ENCODE measurements around the gene METTL24. TPM values are rescaled to one million over a fixed set of nuclear protein-coding genes. Genes with fewer than 3 reads are reported as not detected.

Gene METTL24
- total and polyA plus RNA-seq, 4 donors = 0.14 to 2.0 (median 0.91) TPM

- TF ChIP-seq REST (IDR thresholded peaks at IDR 0.05) = no peak
- TF ChIP-seq RAD21 (IDR thresholded peaks at IDR 0.05) = no peak
- TF ChIP-seq EGR1 (IDR thresholded peaks at IDR 0.05; ENCODE audit: low read depth in 2 of 2) = no peak
- TF ChIP-seq GABPA (IDR thresholded peaks at IDR 0.05 in 1 of 2, conservative IDR thresholded peaks at IDR 0.05 in 1 of 2) = no peak
- no peak for TF ChIP-seq RXRA (IDR thresholded peaks at IDR 0.05)
- TF ChIP-seq FOXA1 (IDR thresholded peaks at IDR 0.05) = no peak
- no peak for TF ChIP-seq TAF1 (conservative IDR thresholded peaks at IDR 0.05)
- no peak for TF ChIP-seq YY1 (IDR thresholded peaks at IDR 0.05)
- no peak for TF ChIP-seq NR2F2 (IDR thresholded peaks at IDR 0.05)
- TF ChIP-seq HNF4A (conservative IDR thresholded peaks at IDR 0.05) = no peak
Observed at GRCh38 chr6:110328259-110328658, 29.9 kb downstream of the METTL24 start (continued).

DNA sequence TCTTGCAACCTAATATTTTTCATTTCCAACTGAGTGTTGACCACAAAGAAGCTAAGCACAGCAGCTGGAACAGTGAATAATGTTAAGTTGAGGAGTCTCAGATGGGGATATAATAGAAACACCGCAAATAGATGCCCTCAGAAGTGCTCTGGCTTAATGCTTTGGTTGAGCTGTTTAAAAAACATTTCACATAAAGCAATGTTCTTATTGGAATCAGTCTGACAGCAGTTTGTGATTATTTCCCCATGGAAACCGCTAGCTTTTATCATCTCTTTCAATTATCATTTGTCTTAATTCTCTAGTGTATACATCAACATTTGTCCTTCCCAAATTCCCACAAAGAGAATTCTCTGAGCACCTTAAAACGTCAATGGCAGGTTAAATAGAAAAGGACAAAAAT lies 30.8 kb downstream of the METTL24 start:
- DNase-seq (ENCODE audit: low spot score) = no peak
- H3K4me1 ChIP-seq (ENCODE audit: control insufficient read depth in 4 of 4, insufficient read depth in 4 of 4, low read length in 3 of 4) = peaks cover 2 to 21% (median 13%) of the 10 kb centered on the region in 4 donors
- H3K27me3 ChIP-seq (ENCODE audit: control insufficient read depth in 4 of 4, insufficient read depth in 4 of 4, low read length in 3 of 4) = no peaks in the 10 kb centered on the region
- no peak overlapping the region for H3K27ac ChIP-seq (ENCODE audit: low read depth in 1 of 2, low read length in 2 of 2)
- WGBS = 83% methylated on average over 3 of the region's 3 CpGs
- H3K36me3 ChIP-seq (ENCODE audit: control insufficient read depth in 4 of 4, insufficient read depth in 3 of 4, low read depth in 1 of 4, low read length in 3 of 4) = no peaks in the 10 kb centered on the region
- H3K9me3 ChIP-seq (ENCODE audit: control insufficient read depth in 4 of 4, low read length in 3 of 4) = no peaks in the 10 kb centered on the region
- no peak overlapping the region for H3K4me3 ChIP-seq (ENCODE audit: low read depth in 1 of 3, low read length in 3 of 3)
- no peak for TF ChIP-seq SP1 (IDR thresholded peaks at IDR 0.05)
- TF ChIP-seq NR2F2 (IDR thresholded peaks at IDR 0.05) = no peak
- TF ChIP-seq, protein P1, sequence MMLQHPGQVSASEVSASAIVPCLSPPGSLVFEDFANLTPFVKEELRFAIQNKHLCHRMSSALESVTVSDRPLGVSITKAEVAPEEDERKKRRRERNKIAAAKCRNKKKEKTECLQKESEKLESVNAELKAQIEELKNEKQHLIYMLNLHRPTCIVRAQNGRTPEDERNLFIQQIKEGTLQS (IDR thresholded peaks at IDR 0.05) = no peak
- TF ChIP-seq EGR1 (IDR thresholded peaks at IDR 0.05; ENCODE audit: low read depth in 2 of 2) = no peak
- no peak for TF ChIP-seq FOXA2 (IDR thresholded peaks at IDR 0.05)
- TF ChIP-seq CTCF (IDR thresholded peaks at IDR 0.05; ENCODE audit: low read depth, low read length, missing input control) = no peak
- no peak for TF ChIP-seq MAX (IDR thresholded peaks at IDR 0.05)
- TF ChIP-seq FOXA1 (IDR thresholded peaks at IDR 0.05) = no peak
- no peak for TF ChIP-seq REST (IDR thresholded peaks at IDR 0.05)
- no peak for TF ChIP-seq ZBTB33 (IDR thresholded peaks at IDR 0.05)
- TF ChIP-seq RAD21 (IDR thresholded peaks at IDR 0.05) = no peak
- no peak for TF ChIP-seq RXRA (IDR thresholded peaks at IDR 0.05)
- TF ChIP-seq HNF4A (conservative IDR thresholded peaks at IDR 0.05) = no peak
- TF ChIP-seq GABPA (IDR thresholded peaks at IDR 0.05 in 1 of 2, conservative IDR thresholded peaks at IDR 0.05 in 1 of 2) = no peak
- TF ChIP-seq YY1 (IDR thresholded peaks at IDR 0.05) = no peak
- TF ChIP-seq HNF4G (IDR thresholded peaks at IDR 0.05) = no peak
- no peak for TF ChIP-seq JUND (IDR thresholded peaks at IDR 0.05)
- TF ChIP-seq TAF1 (conservative IDR thresholded peaks at IDR 0.05) = no peak
- H3K9ac ChIP-seq (ENCODE audit: low read depth in 1 of 2, low read length in 2 of 2) = no peak overlapping the region
